HepG2 (cell line): ENCODE data around the gene LGI2. TPM values are rescaled to one million over a fixed set of nuclear protein-coding genes. Genes with fewer than 3 reads are reported as not detected.

ENCODE experiments used
- ATAC-seq: fragments of 200-7000 bp; cut with Tn5 transposase; 3 replicates; pipeline ENCODE4 v1.9.1; 2020; ENCODE audit warnings: mild to moderate bottlenecking, moderate library complexity
- BruUV-seq: library from RNA; stranded (reverse); fragments of 400-500 nt; replicated peaks from 2 replicates; lab custom pipeline; 2021; lab: Mats Ljungman, UMichigan
- CTCF ChIA-PET: fragments of 300-600 bp; formaldehyde crosslinking; extraction: SDS; loops from one replicate; lab custom pipeline; 2021; ENCODE audit warnings: low total read pairs, inconsistent platforms, low intra/inter-chr PET ratio; lab: Yijun Ruan, JAX
- POLR2A ChIA-PET: fragments of 350-600 bp; sonication (Branson Sonifier 250); formaldehyde crosslinking; loops from one replicate; lab custom pipeline; 2020; ENCODE audit warnings: antibody characterized with exemption, inconsistent platforms; lab: Yijun Ruan, JAX
- DNase-seq: peaks from one replicate; pipeline ENCODE4 v3.0.0-alpha.2; 2015; ENCODE audit warnings: low spot score
- FAIRE-seq: peaks from 3 replicates; lab custom pipeline; 2011; peaks lifted over from hg19 to GRCh38; lab: Jason Lieb, UNC
- H2AFZ ChIP-seq: one replicate; pipeline ENCODE4 v1.6.1; 2011; ENCODE audit warnings: low read length, inconsistent platforms
- H3K27ac ChIP-seq: fragments of 300-600 bp; 3 replicates; pipeline ENCODE4 v1.8.0; 2011; ENCODE audit warnings: mixed run types, mild to moderate bottlenecking, mixed read lengths, low read length, inconsistent platforms; ENCODE audit not compliant: insufficient read depth; ENCODE audit errors: extremely low read length
- H3K27me3 ChIP-seq, 2 experiments: fragments of 200-600 bp in 1 of 2; 2 replicates in 1 of 2; 3 replicates in 1 of 2; pipeline versions ENCODE4 v1.6.0 to v1.8.0; 2011; ENCODE audit warnings: low read length in 2 of 2, mild to moderate bottlenecking in 2 of 2, moderate library complexity in 2 of 2, inconsistent platforms in 1 of 2; ENCODE audit not compliant: insufficient read depth in 2 of 2, control insufficient read depth in 1 of 2
- H3K36me3 ChIP-seq, 2 experiments: fragments of 200-600 bp in 1 of 2; replicated peaks in 1 of 2; 2 replicates in 1 of 2; 3 replicates in 1 of 2; pipeline versions ENCODE4 v1.5.1 to v1.8.0; 2011; ENCODE audit warnings: low read length in 2 of 2, inconsistent platforms in 1 of 2; ENCODE audit not compliant: insufficient read depth in 2 of 2, control insufficient read depth in 1 of 2
- H3K4me1 ChIP-seq: 2 replicates; pipeline ENCODE4 v1.5.1; 2012; ENCODE audit warnings: low read length, inconsistent platforms; ENCODE audit not compliant: insufficient read depth
- H3K4me2 ChIP-seq: 2 replicates; pipeline ENCODE4 v1.6.0; 2011; ENCODE audit warnings: low read depth, low read length, inconsistent platforms
- H3K4me3 ChIP-seq, 3 experiments: fragments of 200-600 bp in 1 of 3; sonication (generic), shearing (Covaris generic) in 1 of 3; replicated peaks in 1 of 3; 2 replicates each; pipeline ENCODE4 v1.5.1; 2011 to 2016; ENCODE audit warnings: low read length in 3 of 3, inconsistent platforms in 2 of 3, low read depth in 2 of 3, mild to moderate bottlenecking in 2 of 3, control low read depth in 1 of 3, mixed read lengths in 1 of 3; ENCODE audit not compliant: insufficient read depth in 1 of 3
- H3K79me2 ChIP-seq: one replicate; pipeline ENCODE4 v1.6.1; 2011; ENCODE audit warnings: low read length, inconsistent platforms; ENCODE audit not compliant: insufficient read depth
- H3K9ac ChIP-seq: 2 replicates; pipeline ENCODE4 v1.6.0; 2011; ENCODE audit warnings: mild to moderate bottlenecking, low read depth, low read length, inconsistent platforms; ENCODE audit not compliant: insufficient read depth
- H3K9me3 ChIP-seq: 2 replicates; pipeline ENCODE4 v1.5.1; 2012; ENCODE audit warnings: mild to moderate bottlenecking, low read length
- H4K20me1 ChIP-seq: 2 replicates; pipeline ENCODE4 v1.6.0; 2011; ENCODE audit warnings: inconsistent platforms, mild to moderate bottlenecking, low read length, moderate library complexity; ENCODE audit not compliant: insufficient read depth
- ISL2 ChIP-seq: sonication (generic); formaldehyde crosslinking; IDR thresholded peaks from 2 replicates; pipeline ENCODE4 v1.5.0; 2020; ENCODE audit warnings: missing genetic modification reagents
- PAF1 ChIP-seq: IDR thresholded peaks from 2 replicates; pipeline ENCODE4 v1.6.1; 2016; ENCODE audit warnings: missing genetic modification reagents, missing compliant biosample characterization
- SMARCC2 ChIP-seq: fragments of 450-650 bp; IDR thresholded peaks from 2 replicates; pipeline ENCODE4 v1.6.1; 2017; ENCODE audit warnings: antibody characterized with exemption, mild to moderate bottlenecking
- STAG1 ChIP-seq: sonication (generic); formaldehyde crosslinking; IDR thresholded peaks from 2 replicates; pipeline ENCODE4 v1.4.0; 2020; ENCODE audit warnings: missing genetic modification reagents
- ZNF83 ChIP-seq: sonication (generic); formaldehyde crosslinking; IDR thresholded peaks from 2 replicates; pipeline ENCODE4 v1.4.0; 2020; ENCODE audit warnings: missing genetic modification reagents, mild to moderate bottlenecking, borderline replicate concordance
- WGBS: methylation state at CpG from one replicate; pipeline ENCODE4 v1.1.6; 2017; ENCODE audit warnings: low lambda C conversion rate; 5-methylcytosine and 5-hydroxymethylcytosine counted together
- in situ Hi-C: cut with HindIII; loops from 2 replicates; pipeline ENCODE4 v1.10.0; 2017; ENCODE audit warnings: low pct_unique_long_range_greater_than_20kb; ENCODE audit not compliant: extremely low pct_ligation_motif_present
- intact Hi-C: fragments of 100-400 bp; cut with micrococcal nuclease; formaldehyde crosslinking; loops from one replicate; pipeline ENCODE4 v1.10.0; 2022; ENCODE audit not compliant: unreplicated experiment
- polyA plus RNA-seq, 8 experiments: library from polyadenylated mRNA; depleted of rRNA in 3 of 8; stranded (reverse) in 7 of 8; unstranded in 1 of 8; fragments of >200 nt; fragmentation: Illumina TruSeq in 4 of 8; extraction: Trizol in 4 of 8; gene quantifications; 2 replicates each; pipeline versions ENCODE4 v1.2.1 to v1.2.3, GENCODE V29; 2011 to 2016; ENCODE audit warnings: low read depth in 4 of 8, missing spikeins in 1 of 8, mixed read lengths in 1 of 8; ENCODE audit not compliant: insufficient read depth in 1 of 8
- total RNA-seq, 5 experiments: library from RNA; depleted of rRNA; stranded (reverse); fragments of >200 nt; fragmentation: Illumina TruSeq; extraction: Trizol; gene quantifications; 2 replicates each; pipeline ENCODE4 v1.2.3, GENCODE V29; 2016; ENCODE audit warnings: low read depth in 1 of 5
- TF ChIP-seq, protein P1 (sequence below): IDR thresholded peaks from 2 replicates; pipeline ENCODE4 v1.6.1; 2012; ENCODE audit warnings: low read depth, low read length, improper control_type of control experiment
- TF ChIP-seq, protein P2 (sequence below): sonication (generic); formaldehyde crosslinking; IDR thresholded peaks from 2 replicates; pipeline ENCODE4 v1.9.0; 2022; ENCODE audit warnings: missing genetic modification reagents, mild to moderate bottlenecking, borderline replicate concordance

The LGI2 gene
- total and polyA plus RNA-seq, 2 of the 13 experiments (the other 11 are each of a cell fraction or from before 2014, with no cell fraction given): not detected

DNA sequence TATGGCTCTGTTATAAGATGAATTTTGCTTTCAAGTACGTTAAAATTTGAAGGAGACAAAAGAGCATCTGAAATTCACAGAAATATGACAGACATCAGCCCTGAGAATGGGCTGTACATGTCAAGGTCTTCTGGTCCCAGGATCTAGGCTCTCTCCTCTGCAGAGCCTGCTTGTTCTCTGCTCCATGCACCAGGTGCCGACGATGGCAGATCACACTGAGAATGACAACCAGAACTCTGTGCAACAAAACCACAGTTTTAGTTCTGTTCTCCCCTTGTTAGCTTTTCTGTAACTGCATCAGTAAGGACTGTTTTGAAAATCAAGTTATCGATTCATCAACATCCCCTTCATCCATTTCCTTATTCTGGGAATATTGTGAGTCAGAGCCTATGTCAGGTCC lies 30.9 kb upstream of the LGI2 start (continued):
- no peak for TF ChIP-seq ISL2 (CRISPR knock-in tag)

DNA sequence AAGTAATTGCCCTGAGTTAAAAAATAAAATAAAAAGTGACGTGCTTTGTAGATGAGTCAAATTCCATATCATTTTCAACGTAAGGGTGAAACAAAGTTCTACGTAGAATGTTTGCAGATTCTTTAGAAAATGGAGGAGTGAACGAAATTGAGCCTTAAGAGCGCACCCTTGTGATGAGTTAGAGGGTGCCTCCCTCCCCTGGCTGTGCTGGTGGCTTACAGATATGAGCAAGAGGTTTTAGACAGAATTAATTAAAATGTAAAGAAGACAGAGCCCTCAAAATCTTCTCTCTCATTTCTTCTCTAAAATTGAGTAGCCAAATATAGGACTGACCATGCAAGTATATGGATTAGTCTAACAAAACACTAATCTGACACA lies 30.2 kb upstream of the LGI2 start:
- ATAC-seq (peak; percentile 35; the same call in 1 of the 3 replicates), FAIRE-seq (no peak), DNase-seq (no peak)
- H4K20me1 ChIP-seq: no peaks in the 10 kb centered on the region
- 0 out of 5 replicates have a peak, but pooled peaks cover 0 to 4% of the 10 kb centered on the region in 2 experiments for H3K27me3 ChIP-seq
- no peaks in the 10 kb centered on the region for H3K36me3 ChIP-seq
- TF ChIP-seq PAF1 (CRISPR knock-in tag) (no peak), STAG1 (CRISPR knock-in tag) (0 out of 2 replicates have a peak, but pooled peaks have one; percentile 4)
- no peaks in the 10 kb centered on the region for H3K4me1 ChIP-seq
- H3K9me3 ChIP-seq: no peaks in the 10 kb centered on the region
- H2AFZ ChIP-seq: no peak overlapping the region
- 35% methylated on average over 5 of the region's 5 CpGs for WGBS
- H3K79me2 ChIP-seq: no peaks in the 10 kb centered on the region
- H3K4me2 ChIP-seq: no peak overlapping the region
- H3K27ac ChIP-seq: no peak overlapping the region
- in situ Hi-C loops: no loop called here
- intact Hi-C loops: no loop called here
- H3K4me3 ChIP-seq: no peak overlapping the region
- POLR2A ChIA-PET: no interaction called here
- no TSS peak for BruUV-seq
- H3K9ac ChIP-seq: no peak overlapping the region
- CTCF ChIA-PET: no interaction called here

DNA sequence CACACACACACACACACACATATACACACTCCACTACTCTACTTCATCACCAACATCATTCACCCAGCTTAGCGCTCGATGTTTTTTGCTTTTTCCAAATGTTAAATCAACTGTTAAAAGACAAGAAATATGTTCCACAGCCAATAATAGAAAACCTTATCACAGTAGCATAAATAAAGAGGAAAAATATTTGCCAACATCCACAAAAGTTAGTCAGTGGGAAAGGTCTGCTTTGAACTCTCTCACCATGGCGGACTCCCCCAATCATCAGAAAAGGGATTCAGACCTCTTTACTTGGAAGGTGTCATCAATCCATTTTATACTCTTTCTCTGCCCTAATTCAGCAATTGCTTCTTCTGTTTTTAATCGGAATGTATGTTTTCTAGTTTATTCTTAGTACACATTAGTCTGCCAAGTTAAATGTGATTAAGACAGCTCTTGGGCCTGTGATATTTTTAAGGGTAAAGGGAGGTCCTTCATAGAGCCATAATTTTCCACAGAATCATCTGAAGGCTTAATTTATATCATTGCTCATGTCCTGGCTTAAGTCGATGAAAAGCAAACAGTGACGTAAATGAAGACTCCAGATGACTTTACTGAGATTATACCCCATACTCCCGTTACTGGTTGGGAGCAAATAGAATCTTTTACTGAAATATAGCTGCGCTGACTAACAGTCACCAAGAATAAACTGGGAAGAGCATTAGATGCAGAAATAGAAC lies 29.7 kb upstream of the LGI2 start:
- H2AFZ ChIP-seq: no peak overlapping the region
- FAIRE-seq (no peak), DNase-seq (no peak), ATAC-seq (no peak)
- H3K4me2 ChIP-seq: no peak overlapping the region
- no peak overlapping the region for H3K9ac ChIP-seq
- in situ Hi-C loops: no loop called here
- H3K4me3 ChIP-seq: no peak overlapping the region
- POLR2A ChIA-PET: no interaction called here
- H3K27ac ChIP-seq: no peak overlapping the region
- intact Hi-C loops: no loop called here
- CTCF ChIA-PET: no interaction called here
- 36% methylated on average over 8 of the region's 8 CpGs for WGBS
- no peaks in the 10 kb centered on the region for H4K20me1 ChIP-seq
- H3K9me3 ChIP-seq: no peaks in the 10 kb centered on the region
- BruUV-seq: no TSS peak
- H3K4me1 ChIP-seq: no peaks in the 10 kb centered on the region
- TF ChIP-seq, protein P1, sequence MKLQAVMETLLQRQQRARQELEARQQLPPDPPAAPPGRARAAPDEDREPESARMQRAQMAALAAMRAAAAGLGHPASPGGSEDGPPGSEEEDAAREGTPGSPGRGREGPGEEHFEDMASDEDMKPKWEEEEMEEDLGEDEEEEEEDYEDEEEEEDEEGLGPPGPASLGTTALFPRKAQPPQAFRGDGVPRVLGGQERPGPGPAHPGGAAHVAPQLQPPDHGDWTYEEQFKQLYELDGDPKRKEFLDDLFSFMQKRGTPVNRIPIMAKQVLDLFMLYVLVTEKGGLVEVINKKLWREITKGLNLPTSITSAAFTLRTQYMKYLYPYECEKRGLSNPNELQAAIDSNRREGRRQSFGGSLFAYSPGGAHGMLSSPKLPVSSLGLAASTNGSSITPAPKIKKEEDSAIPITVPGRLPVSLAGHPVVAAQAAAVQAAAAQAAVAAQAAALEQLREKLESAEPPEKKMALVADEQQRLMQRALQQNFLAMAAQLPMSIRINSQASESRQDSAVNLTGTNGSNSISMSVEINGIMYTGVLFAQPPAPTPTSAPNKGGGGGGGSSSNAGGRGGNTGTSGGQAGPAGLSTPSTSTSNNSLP: no peak
- TF ChIP-seq, protein P2, sequence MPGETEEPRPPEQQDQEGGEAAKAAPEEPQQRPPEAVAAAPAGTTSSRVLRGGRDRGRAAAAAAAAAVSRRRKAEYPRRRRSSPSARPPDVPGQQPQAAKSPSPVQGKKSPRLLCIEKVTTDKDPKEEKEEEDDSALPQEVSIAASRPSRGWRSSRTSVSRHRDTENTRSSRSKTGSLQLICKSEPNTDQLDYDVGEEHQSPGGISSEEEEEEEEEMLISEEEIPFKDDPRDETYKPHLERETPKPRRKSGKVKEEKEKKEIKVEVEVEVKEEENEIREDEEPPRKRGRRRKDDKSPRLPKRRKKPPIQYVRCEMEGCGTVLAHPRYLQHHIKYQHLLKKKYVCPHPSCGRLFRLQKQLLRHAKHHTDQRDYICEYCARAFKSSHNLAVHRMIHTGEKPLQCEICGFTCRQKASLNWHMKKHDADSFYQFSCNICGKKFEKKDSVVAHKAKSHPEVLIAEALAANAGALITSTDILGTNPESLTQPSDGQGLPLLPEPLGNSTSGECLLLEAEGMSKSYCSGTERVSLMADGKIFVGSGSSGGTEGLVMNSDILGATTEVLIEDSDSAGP (CRISPR knock-in tag): no peak
- TF ChIP-seq SMARCC2 (no peak), ZNF83 (CRISPR knock-in tag) (no peak)
- 0 out of 5 replicates have a peak, but pooled peaks cover 0 to 4% of the 10 kb centered on the region in 2 experiments for H3K27me3 ChIP-seq
- no peaks in the 10 kb centered on the region for H3K36me3 ChIP-seq
- no peaks in the 10 kb centered on the region for H3K79me2 ChIP-seq
